GM23338 (cell line): ENCODE data around the gene CENPS. TPM values are rescaled to one million over a fixed set of nuclear protein-coding genes. Genes with fewer than 3 reads are reported as not detected.

Source experiments
- ATAC-seq: fragments of 200-7000 bp; cut with Tn5 transposase; 3 replicates; pipeline ENCODE4 v1.9.1; 2020
- DNase-seq: peaks from one replicate; pipeline ENCODE4 v3.0.0-alpha.2; 2015; ENCODE audit warnings: low spot score
- H2AFZ ChIP-seq: fragments of 200-600 bp; sonication (generic); 2 replicates; pipeline ENCODE4 v1.8.0; 2016; ENCODE audit warnings: antibody characterized with exemption, mild to moderate bottlenecking, moderate library complexity
- H3F3A ChIP-seq: fragments of 200-600 bp; sonication (generic); replicated peaks from 2 replicates; pipeline ENCODE4 v1.8.0; 2017; ENCODE audit warnings: antibody characterized with exemption, mixed run types, low read depth
- H3K27ac ChIP-seq: fragments of 200-600 bp; sonication (generic); 2 replicates; pipeline ENCODE4 v1.6.1; 2016; ENCODE audit warnings: low read depth
- H3K27me3 ChIP-seq: fragments of 200-600 bp; sonication (generic); 2 replicates; pipeline ENCODE4 v1.8.0; 2016; ENCODE audit warnings: mild to moderate bottlenecking, mixed run types, moderate library complexity; ENCODE audit not compliant: insufficient read depth
- H3K36me3 ChIP-seq: fragments of 200-600 bp; sonication (generic); 2 replicates; pipeline ENCODE4 v1.8.0; 2016; ENCODE audit warnings: mild to moderate bottlenecking; ENCODE audit not compliant: insufficient read depth
- H3K4me1 ChIP-seq: fragments of 200-600 bp; sonication (generic); 2 replicates; pipeline ENCODE4 v1.8.0; 2016; ENCODE audit warnings: mild to moderate bottlenecking, moderate library complexity; ENCODE audit not compliant: insufficient read depth
- H3K4me2 ChIP-seq: fragments of 200-600 bp; sonication (generic); 2 replicates; pipeline ENCODE4 v1.7.1; 2017; ENCODE audit warnings: mixed run types
- H3K4me3 ChIP-seq: fragments of 200-600 bp; sonication (generic); 2 replicates; pipeline ENCODE4 v1.6.1; 2016; ENCODE audit warnings: mixed run types
- H3K79me2 ChIP-seq: fragments of 200-600 bp; sonication (generic); replicated peaks from 2 replicates; pipeline ENCODE4 v1.8.0; 2017; ENCODE audit warnings: mild to moderate bottlenecking; ENCODE audit not compliant: insufficient read depth
- H3K9me2 ChIP-seq: fragments of 200-600 bp; sonication (generic); 2 replicates; pipeline ENCODE4 v1.8.0; 2017; ENCODE audit not compliant: insufficient read depth
- H4K20me1 ChIP-seq: fragments of 200-600 bp; sonication (generic); replicated peaks from 2 replicates; pipeline ENCODE4 v1.8.0; 2017; ENCODE audit warnings: mild to moderate bottlenecking; ENCODE audit not compliant: insufficient read depth
- H3K27ac Mint-ChIP-seq: 2 replicates; pipeline ENCODE4 v1.8.0; 2020; ENCODE audit warnings: inconsistent platforms, mild to moderate bottlenecking, moderate library complexity, mixed read lengths
- H3K27me3 Mint-ChIP-seq: 3 replicates; pipeline ENCODE4 v1.8.0; 2022; ENCODE audit warnings: low read depth, mild to moderate bottlenecking, moderate library complexity, mixed read lengths, inconsistent platforms; ENCODE audit not compliant: insufficient read depth, poor library complexity
- H3K36me3 Mint-ChIP-seq: 3 replicates; pipeline ENCODE4 v1.8.0; 2021; ENCODE audit warnings: low read depth, mild to moderate bottlenecking, inconsistent platforms, moderate library complexity, mixed read lengths
- H3K4me1 Mint-ChIP-seq: 3 replicates; pipeline ENCODE4 v1.8.0; 2020; ENCODE audit warnings: mild to moderate bottlenecking, inconsistent platforms, mixed read lengths
- H3K4me3 Mint-ChIP-seq: 3 replicates; pipeline ENCODE4 v1.8.0; 2021; ENCODE audit warnings: moderate library complexity, mild to moderate bottlenecking, inconsistent platforms, mixed read lengths
- H3K9me3 Mint-ChIP-seq: 3 replicates; pipeline ENCODE4 v1.8.0; 2020; ENCODE audit warnings: moderate library complexity, mild to moderate bottlenecking, inconsistent platforms, mixed read lengths
- ETS1 ChIP-seq: IDR thresholded peaks from 2 replicates; pipeline ENCODE4 v1.6.1; 2016; ENCODE audit warnings: antibody characterized with exemption
- EZH2 ChIP-seq: fragments of 200-600 bp; sonication (generic); IDR thresholded peaks from one replicate; pipeline ENCODE4 v1.8.0; 2017; ENCODE audit warnings: antibody characterized with exemption, mild to moderate bottlenecking, low read depth; ENCODE audit not compliant: unreplicated experiment
- EZH2phosphoT487 ChIP-seq: fragments of 200-600 bp; sonication (generic); IDR thresholded peaks from one replicate; pipeline ENCODE4 v1.8.1; 2018; ENCODE audit warnings: antibody characterized with exemption; ENCODE audit not compliant: unreplicated experiment
- POLR2AphosphoS5 ChIP-seq: IDR thresholded peaks from 2 replicates; pipeline ENCODE4 v1.6.1; 2016; ENCODE audit warnings: antibody characterized with exemption, low read depth
- STAT1 ChIP-seq: IDR thresholded peaks from one replicate; pipeline ENCODE4 v1.6.1; 2016; ENCODE audit warnings: antibody characterized with exemption; ENCODE audit not compliant: unreplicated experiment
- ZNF331 ChIP-seq: fragments of 250-450 bp; sonication (Bioruptor Pico); IDR thresholded peaks from 2 replicates; pipeline ENCODE4 v1.5.0; 2020; ENCODE audit warnings: low read depth, mild to moderate bottlenecking, moderate library complexity
- ZNF462 ChIP-seq: fragments of 250-450 bp; sonication (Bioruptor Pico); IDR thresholded peaks from 2 replicates; pipeline ENCODE4 v1.5.0; 2020; ENCODE audit warnings: mild to moderate bottlenecking, moderate library complexity
- polyA plus RNA-seq: library from polyadenylated mRNA; unstranded; fragments of >200 nt; fragmentation: Nextera tagmentation; extraction: Ambion mirVana; gene quantifications from 2 replicates; pipeline ENCODE4 v1.2.1, GENCODE V29; 2016
- total RNA-seq: library from RNA; depleted of rRNA; stranded (reverse); fragments of >200 nt; shearing (Covaris generic); gene quantifications from 2 replicates; pipeline ENCODE4 v1.2.3, GENCODE V29; 2014

Gene CENPS
- total and polyA plus RNA-seq, 2 experiments from 2014 or later: 4.7 to 31.3 TPM

GRCh38 chr1:10446790-10447422, 16.7 kb downstream of the CENPS start (continued):
- TF ChIP-seq ZNF331 (CRISPR knock-in tag): no peak
- TF ChIP-seq EZH2phosphoT487: no peak
- no peak for TF ChIP-seq ZNF462 (CRISPR knock-in tag)
- no peak for TF ChIP-seq STAT1
- TF ChIP-seq EZH2: no peak
- no peak for TF ChIP-seq ETS1

- Histone ChIP-seq H2AFZ (no peak within 1 kb of the TSS), H3K4me2 (peak within 1 kb of the TSS; percentile 68), H3K27ac (0 out of 2 replicates have a peak within 1 kb of the TSS, but pooled peaks have one; percentile 4), H3K9me2 (no peaks in the 10 kb centered on the region), H3K27me3 (no peaks in the 10 kb centered on the region), H4K20me1 (no peaks in the 10 kb centered on the region), H3F3A (0 out of 2 replicates have a peak, but pooled peaks cover 7% of the 10 kb centered on the region), H3K4me1 (peaks cover 19% of the 10 kb centered on the region), H3K36me3 (no peaks in the 10 kb centered on the region), H3K79me2 (no peaks in the 10 kb centered on the region), H3K4me3 (peak within 1 kb of the TSS; percentile 36; the same call in 1 of the 2 replicates)
- H3K27me3 Mint-ChIP-seq: no peaks in the 10 kb centered on the region
- DNase-seq: no peak
- H3K27ac Mint-ChIP-seq: no peak within 1 kb of the TSS; the same call in 1 of the 2 replicates
- H3K9me3 Mint-ChIP-seq: 0 out of 3 replicates have a peak, but pooled peaks cover 2% of the 10 kb centered on the region
- peaks cover 24% of the 10 kb centered on the region for H3K4me1 Mint-ChIP-seq
- no peak for ATAC-seq
- H3K4me3 Mint-ChIP-seq: peak within 1 kb of the TSS; percentile 17; the same call in 2 of the 3 replicates
- peaks cover 10% of the 10 kb centered on the region; the same call in 2 of the 3 replicates for H3K36me3 Mint-ChIP-seq
- TF ChIP-seq ZNF462 (CRISPR knock-in tag) (no peak), POLR2AphosphoS5 (no peak), ZNF331 (CRISPR knock-in tag) (no peak), EZH2phosphoT487 (no peak)
Measured at GRCh38 chr1:10449751-10450150, 19.5 kb downstream of the CENPS start, which contains the start of gene CORT. Gene CORT, plus strand, starts transcription at chr1:10450031. Its CDS starts 193 bp downstream, at chr1:10450224.
